T1000 (cell line): ENCODE measurements around the gene WBP2.

Source experiments
- DNase-seq: peaks from one replicate; lab custom pipeline; 2025; ENCODE audit warnings: mixed read lengths; lab: John Stamatoyannopoulos, UW

Gene WBP2

GRCh38 chr17:75828076-75828400, 27.1 kb downstream of the WBP2 start:
- no peak for DNase-seq

GRCh38 chr17:75827308-75828075, 27.6 kb downstream of the WBP2 start:
- DNase-seq = no peak

- DNase-seq = no peak
Observed at GRCh38 chr17:75826561-75827307, 28.4 kb downstream of the WBP2 start.

- no peak for DNase-seq
Observed at GRCh38 chr17:75825748-75826370, 29.3 kb downstream of the WBP2 start.

GRCh38 chr17:75825149-75825552, 30.0 kb downstream of the WBP2 start:
- DNase-seq = no peak

GRCh38 chr17:75824666-75825065, 30.5 kb downstream of the WBP2 start:
- DNase-seq = no peak

GRCh38 chr17:75824050-75824552, 31.0 kb downstream of the WBP2 start:
- no peak for DNase-seq

- DNase-seq = no peak
Observed at GRCh38 chr17:75823257-75824041, 31.7 kb downstream of the WBP2 start.

- no peak for DNase-seq
Observed at GRCh38 chr17:75822800-75823166, 32.4 kb downstream of the WBP2 start.

GRCh38 chr17:75822119-75822799, 32.9 kb downstream of the WBP2 start:
- DNase-seq = no peak

- DNase-seq = no peak
Observed at GRCh38 chr17:75821552-75821951, 33.6 kb downstream of the WBP2 start.

- DNase-seq = no peak
Observed at GRCh38 chr17:75820094-75821080, 34.7 kb downstream of the WBP2 start.

GRCh38 chr17:75819678-75820077, 35.5 kb downstream of the WBP2 start:
- DNase-seq = no peak

GRCh38 chr17:75819116-75819515, 36.0 kb downstream of the WBP2 start:
- DNase-seq = no peak

- DNase-seq = no peak
Observed at GRCh38 chr17:75818326-75818885, 36.7 kb downstream of the WBP2 start.

GRCh38 chr17:75817571-75817970, 37.6 kb downstream of the WBP2 start:
- no peak for DNase-seq

GRCh38 chr17:75816693-75817092, 38.4 kb downstream of the WBP2 start:
- DNase-seq = no peak

GRCh38 chr17:75815399-75815798, 39.7 kb downstream of the WBP2 start:
- no peak for DNase-seq

GRCh38 chr17:75814900-75815373, 40.2 kb downstream of the WBP2 start:
- peak; percentile 69 for DNase-seq

GRCh38 chr17:75814021-75814395, 41.1 kb downstream of the WBP2 start:
- no peak for DNase-seq
